Endodermal cell (in vitro differentiated cells): Measurements from ENCODE around the gene BPIFB6. TPM values are rescaled to one million over a fixed set of nuclear protein-coding genes. Genes with fewer than 3 reads are reported as not detected.

Experiments used
- DNase-seq: peaks from one replicate; pipeline ENCODE4 v3.0.0-alpha.2; 2017
- H3K27ac ChIP-seq: 2 replicates; pipeline ENCODE4 v1.5.1; 2013; ENCODE audit warnings: mild to moderate bottlenecking, low read depth, low read length, moderate library complexity
- H3K27me3 ChIP-seq: 2 replicates; pipeline ENCODE4 v1.6.1; 2013; ENCODE audit warnings: mild to moderate bottlenecking, low read length, moderate library complexity; ENCODE audit not compliant: insufficient read depth, control insufficient read depth, poor library complexity, severe bottlenecking
- H3K36me3 ChIP-seq: 2 replicates; pipeline ENCODE4 v1.7.0; 2013; ENCODE audit warnings: mild to moderate bottlenecking, low read length, moderate library complexity; ENCODE audit not compliant: control insufficient read depth, insufficient read depth
- H3K4me1 ChIP-seq: one replicate; pipeline ENCODE4 v1.7.0; 2013; ENCODE audit warnings: low read length; ENCODE audit not compliant: control insufficient read depth, insufficient read depth
- H3K4me3 ChIP-seq: 2 replicates; pipeline ENCODE4 v1.5.1; 2013; ENCODE audit warnings: mild to moderate bottlenecking, low read length, moderate library complexity
- H3K9ac ChIP-seq: 2 replicates; pipeline ENCODE4 v1.6.1; 2013; ENCODE audit warnings: mild to moderate bottlenecking, low read length, moderate library complexity; ENCODE audit not compliant: poor library complexity, severe bottlenecking; ENCODE audit errors: extremely low read depth
- H3K9me3 ChIP-seq: 2 replicates; pipeline ENCODE4 v1.6.1; 2013; ENCODE audit warnings: mild to moderate bottlenecking, low read length, moderate library complexity; ENCODE audit not compliant: control insufficient read depth
- H3K27ac Mint-ChIP-seq: 2 replicates; pipeline ENCODE4 v1.8.0; 2020; ENCODE audit warnings: mixed read lengths
- H3K27me3 Mint-ChIP-seq: 2 replicates; pipeline ENCODE4 v1.8.0; 2021; ENCODE audit warnings: mild to moderate bottlenecking, mixed read lengths; ENCODE audit not compliant: insufficient read depth
- H3K36me3 Mint-ChIP-seq: 2 replicates; pipeline ENCODE4 v1.8.0; 2020; ENCODE audit warnings: low read depth, mixed read lengths
- H3K4me1 Mint-ChIP-seq: 2 replicates; pipeline ENCODE4 v1.8.0; 2020; ENCODE audit warnings: mixed read lengths
- H3K4me3 Mint-ChIP-seq: 2 replicates; pipeline ENCODE4 v1.8.0; 2020; ENCODE audit warnings: mild to moderate bottlenecking, moderate library complexity, mixed read lengths
- H3K9me3 Mint-ChIP-seq: 2 replicates; pipeline ENCODE4 v1.8.0; 2020; ENCODE audit warnings: mild to moderate bottlenecking, mixed read lengths
- WGBS, 2 experiments: methylation state at CpG; one replicate each; pipeline versions ENCODE4 v1.1.5 to v1.1.7; 2013; ENCODE audit warnings: missing lambda C conversion rate in 2 of 2, mixed read lengths in 1 of 2; ENCODE audit not compliant: insufficient coverage in 1 of 2, insufficient read length in 1 of 2; 5-methylcytosine and 5-hydroxymethylcytosine counted together
- total RNA-seq, 2 donors: library from RNA; stranded (reverse); fragmentation: NEBNext Ultra II Directional in 1 of 2; extraction: Animal tissue kit (Norgen Biotek cat#: 25700) in 1 of 2; gene quantifications; 2 replicates in 1 of 2; 3 replicates in 1 of 2; pipeline ENCODE4 v1.2.1, GENCODE V29; 2021
- TF ChIP-seq, protein P1 (sequence below): fragments of 200-600 bp; sonication (generic); conservative IDR thresholded peaks from 2 replicates; pipeline ENCODE4 v1.5.0; 2021; ENCODE audit warnings: antibody characterized with exemption, mild to moderate bottlenecking

BPIFB6 gene
- total RNA-seq, 2 donors from 2014 or later = not detected

DNA sequence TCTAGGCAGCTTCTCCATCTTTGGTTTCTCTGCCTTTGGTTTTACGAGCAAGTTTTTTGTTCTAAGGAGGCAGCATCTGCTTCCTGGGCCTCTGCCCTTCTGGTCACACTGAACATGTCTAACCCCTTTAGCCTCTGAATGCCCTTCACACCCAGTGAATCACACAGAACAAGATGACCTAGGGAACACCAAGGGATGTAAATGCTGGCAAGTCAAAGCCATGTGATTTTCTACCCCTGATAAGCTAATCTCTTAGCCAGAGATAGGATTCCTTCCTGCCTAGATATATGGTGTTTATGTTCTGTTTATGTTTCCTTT, 7.2 kb upstream of the BPIFB6 start:
- Histone ChIP-seq H3K36me3 (no peaks in the 10 kb centered on the region), H3K27ac (no peak overlapping the region), H3K9me3 (no peaks in the 10 kb centered on the region), H3K4me3 (no peak overlapping the region), H3K9ac (no peak overlapping the region), H3K27me3 (no peaks in the 10 kb centered on the region), H3K4me1 (no peaks in the 10 kb centered on the region)
- no peak for DNase-seq
- no peak overlapping the region for H3K4me3 Mint-ChIP-seq
- 80 to 95% methylated on average over 1 of the region's 1 CpG for WGBS, 2 experiments
- no peaks in the 10 kb centered on the region for H3K27me3 Mint-ChIP-seq
- TF ChIP-seq, protein P1, sequence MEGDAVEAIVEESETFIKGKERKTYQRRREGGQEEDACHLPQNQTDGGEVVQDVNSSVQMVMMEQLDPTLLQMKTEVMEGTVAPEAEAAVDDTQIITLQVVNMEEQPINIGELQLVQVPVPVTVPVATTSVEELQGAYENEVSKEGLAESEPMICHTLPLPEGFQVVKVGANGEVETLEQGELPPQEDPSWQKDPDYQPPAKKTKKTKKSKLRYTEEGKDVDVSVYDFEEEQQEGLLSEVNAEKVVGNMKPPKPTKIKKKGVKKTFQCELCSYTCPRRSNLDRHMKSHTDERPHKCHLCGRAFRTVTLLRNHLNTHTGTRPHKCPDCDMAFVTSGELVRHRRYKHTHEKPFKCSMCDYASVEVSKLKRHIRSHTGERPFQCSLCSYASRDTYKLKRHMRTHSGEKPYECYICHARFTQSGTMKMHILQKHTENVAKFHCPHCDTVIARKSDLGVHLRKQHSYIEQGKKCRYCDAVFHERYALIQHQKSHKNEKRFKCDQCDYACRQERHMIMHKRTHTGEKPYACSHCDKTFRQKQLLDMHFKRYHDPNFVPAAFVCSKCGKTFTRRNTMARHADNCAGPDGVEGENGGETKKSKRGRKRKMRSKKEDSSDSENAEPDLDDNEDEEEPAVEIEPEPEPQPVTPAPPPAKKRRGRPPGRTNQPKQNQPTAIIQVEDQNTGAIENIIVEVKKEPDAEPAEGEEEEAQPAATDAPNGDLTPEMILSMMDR = no peak
- H3K36me3 Mint-ChIP-seq = no peaks in the 10 kb centered on the region
- no peak overlapping the region for H3K27ac Mint-ChIP-seq
- H3K9me3 Mint-ChIP-seq = no peaks in the 10 kb centered on the region
- peaks cover 2% of the 10 kb centered on the region for H3K4me1 Mint-ChIP-seq

- DNase-seq = no peak
- Histone ChIP-seq H3K27me3 (no peaks in the 10 kb centered on the region), H3K9me3 (no peaks in the 10 kb centered on the region), H3K4me3 (no peak overlapping the region), H3K4me1 (no peaks in the 10 kb centered on the region), H3K9ac (no peak overlapping the region), H3K27ac (no peak overlapping the region), H3K36me3 (no peaks in the 10 kb centered on the region)
- H3K27me3 Mint-ChIP-seq = no peaks in the 10 kb centered on the region
- H3K4me1 Mint-ChIP-seq = peaks cover 2% of the 10 kb centered on the region
- 78 to 92% methylated on average over 4 to 5 of the region's 5 CpGs for WGBS, 2 experiments
- H3K36me3 Mint-ChIP-seq = no peaks in the 10 kb centered on the region
- no peak overlapping the region for H3K4me3 Mint-ChIP-seq
- TF ChIP-seq, protein P1 = no peak
- no peak overlapping the region for H3K27ac Mint-ChIP-seq
- no peaks in the 10 kb centered on the region for H3K9me3 Mint-ChIP-seq
Measured at GRCh38 chr20:33024609-33025317, 6.7 kb upstream of the BPIFB6 start.

- Histone ChIP-seq H3K27me3 (no peaks in the 10 kb centered on the region), H3K4me3 (no peak overlapping the region), H3K9ac (no peak overlapping the region), H3K27ac (no peak overlapping the region), H3K36me3 (no peaks in the 10 kb centered on the region), H3K9me3 (no peaks in the 10 kb centered on the region), H3K4me1 (no peaks in the 10 kb centered on the region)
- whole genome bisulfite sequencing, 2 experiments = 66 to 84% methylated on average over 4 to 9 of the region's 9 CpGs
- Mint-ChIP-seq H3K4me1 (peaks cover 2% of the 10 kb centered on the region), H3K4me3 (no peak overlapping the region), H3K27ac (no peak overlapping the region), H3K36me3 (no peaks in the 10 kb centered on the region), H3K27me3 (no peaks in the 10 kb centered on the region), H3K9me3 (no peaks in the 10 kb centered on the region)
- TF ChIP-seq, protein P1 = no peak
- no peak for DNase-seq
Measured at GRCh38 chr20:33025318-33025876, 6.1 kb upstream of the BPIFB6 start.
